DOHH2 (cell line): ENCODE results near the gene PAM.

Experiments
- CTCF ChIP-seq: fragments of 200-600 bp; sonication (generic); IDR thresholded peaks from one replicate; pipeline ENCODE4 v1.5.1; 2014; ENCODE audit warnings: antibody characterized with exemption, mild to moderate bottlenecking, low read depth, low read length; ENCODE audit not compliant: poor library complexity, severe bottlenecking
- EZH2phosphoT487 ChIP-seq: fragments of 200-600 bp; sonication (generic); IDR thresholded peaks from 2 replicates; pipeline ENCODE4 v1.6.1; 2017; ENCODE audit warnings: borderline replicate concordance, mild to moderate bottlenecking, antibody characterized with exemption, low read length, moderate library complexity, mixed read lengths

GRCh38 chr5:102856389-102856777 is 101.3 kb downstream of the PAM start:
- TF ChIP-seq CTCF (no peak), EZH2phosphoT487 (no peak)
